Liver (tissue), 9 donors: ENCODE measurements around the gene CRAT. TPM values are rescaled to one million over a fixed set of nuclear protein-coding genes. Genes with fewer than 3 reads are reported as not detected.

Experiments used
- DNase-seq: peaks from one replicate; pipeline ENCODE4 v3.0.0-alpha.2; 2017; ENCODE audit warnings: low spot score
- H3K27ac ChIP-seq, 2 donors: one replicate each; pipeline ENCODE4 v1.7.0; 2013; ENCODE audit warnings: inconsistent platforms in 2 of 2, low read length in 2 of 2, control low read depth in 1 of 2, low read depth in 1 of 2, mild to moderate bottlenecking in 1 of 2
- H3K27me3 ChIP-seq, 4 donors: one replicate each; pipeline versions ENCODE4 v1.6.1 to v1.7.0; 2013; ENCODE audit warnings: low read length in 3 of 4, inconsistent platforms in 1 of 4, mild to moderate bottlenecking in 1 of 4, moderate library complexity in 1 of 4; ENCODE audit not compliant: control insufficient read depth in 4 of 4, insufficient read depth in 4 of 4
- H3K36me3 ChIP-seq, 4 donors: one replicate each; pipeline versions ENCODE4 v1.6.1 to v1.7.0; 2013; ENCODE audit warnings: low read length in 3 of 4, mild to moderate bottlenecking in 3 of 4, low read depth in 1 of 4, moderate library complexity in 1 of 4; ENCODE audit not compliant: control insufficient read depth in 4 of 4, insufficient read depth in 3 of 4
- H3K4me1 ChIP-seq, 4 donors: one replicate each; pipeline versions ENCODE4 v1.6.1 to v1.7.0; 2013; ENCODE audit warnings: low read length in 3 of 4, mild to moderate bottlenecking in 3 of 4, moderate library complexity in 1 of 4; ENCODE audit not compliant: control insufficient read depth in 4 of 4, insufficient read depth in 4 of 4
- H3K4me3 ChIP-seq, 3 donors: one replicate each; pipeline versions ENCODE4 v1.6.1 to v1.7.0; 2013; ENCODE audit warnings: low read length in 3 of 3, control low read depth in 1 of 3, low read depth in 1 of 3, mild to moderate bottlenecking in 1 of 3
- H3K9ac ChIP-seq, 2 donors: one replicate each; pipeline ENCODE4 v1.7.0; 2013; ENCODE audit warnings: low read length in 2 of 2, mild to moderate bottlenecking in 2 of 2, moderate library complexity in 2 of 2, control low read depth in 1 of 2, low read depth in 1 of 2
- H3K9me3 ChIP-seq, 4 donors: one replicate each; pipeline versions ENCODE4 v1.6.1 to v1.7.0; 2013; ENCODE audit warnings: low read length in 3 of 4; ENCODE audit not compliant: control insufficient read depth in 4 of 4
- ATF3 ChIP-seq: IDR thresholded peaks from 2 replicates; pipeline ENCODE4 v1.6.1; 2016; ENCODE audit warnings: antibody characterized with exemption
- CTCF ChIP-seq: fragments of 150-350 bp; IDR thresholded peaks from 2 replicates; pipeline ENCODE4 v1.5.1; 2017; ENCODE audit warnings: improper control_type of control experiment, low read depth, low read length; ENCODE audit not compliant: missing input control
- EGR1 ChIP-seq, 2 donors: IDR thresholded peaks; 2 replicates each; pipeline ENCODE4 v1.6.1; 2016 to 2018; ENCODE audit warnings: antibody characterized with exemption in 2 of 2, low read depth in 2 of 2
- FOXA1 ChIP-seq: IDR thresholded peaks from 2 replicates; pipeline ENCODE4 v1.6.1; 2016; ENCODE audit warnings: antibody characterized with exemption
- FOXA2 ChIP-seq: IDR thresholded peaks from 2 replicates; pipeline ENCODE4 v1.6.1; 2016; ENCODE audit warnings: antibody characterized with exemption
- HNF4A ChIP-seq, 2 donors: conservative IDR thresholded peaks; 2 replicates each; pipeline ENCODE4 v1.6.1; 2016; ENCODE audit warnings: antibody characterized with exemption in 2 of 2, mild to moderate bottlenecking in 2 of 2
- HNF4G ChIP-seq: IDR thresholded peaks from 2 replicates; pipeline ENCODE4 v1.6.1; 2016; ENCODE audit warnings: antibody characterized with exemption
- JUND ChIP-seq, 2 donors: IDR thresholded peaks; 2 replicates each; pipeline ENCODE4 v1.6.1; 2016; ENCODE audit warnings: antibody characterized with exemption in 2 of 2
- MAX ChIP-seq: IDR thresholded peaks from 2 replicates; pipeline ENCODE4 v1.6.1; 2016; ENCODE audit warnings: antibody characterized with exemption
- NR2F2 ChIP-seq: IDR thresholded peaks from 2 replicates; pipeline ENCODE4 v1.6.1; 2016; ENCODE audit warnings: antibody characterized with exemption
- RAD21 ChIP-seq, 2 donors: IDR thresholded peaks; 2 replicates each; pipeline ENCODE4 v1.6.1; 2016; ENCODE audit warnings: antibody characterized with exemption in 2 of 2, mild to moderate bottlenecking in 2 of 2
- REST ChIP-seq: IDR thresholded peaks from 2 replicates; pipeline ENCODE4 v1.6.1; 2016; ENCODE audit warnings: antibody characterized with exemption, mild to moderate bottlenecking
- RXRA ChIP-seq, 2 donors: IDR thresholded peaks; 2 replicates each; pipeline ENCODE4 v1.6.1; 2017 to 2018; ENCODE audit warnings: antibody characterized with exemption in 2 of 2, mild to moderate bottlenecking in 1 of 2
- SP1 ChIP-seq: IDR thresholded peaks from 2 replicates; pipeline ENCODE4 v1.6.1; 2018; ENCODE audit warnings: antibody characterized with exemption, mild to moderate bottlenecking
- TAF1 ChIP-seq: conservative IDR thresholded peaks from 2 replicates; pipeline ENCODE4 v1.6.1; 2016; ENCODE audit warnings: antibody characterized with exemption, mild to moderate bottlenecking
- YY1 ChIP-seq: IDR thresholded peaks from 2 replicates; pipeline ENCODE4 v1.6.1; 2016; ENCODE audit warnings: antibody characterized with exemption, mild to moderate bottlenecking
- ZBTB33 ChIP-seq: IDR thresholded peaks from 2 replicates; pipeline ENCODE4 v1.6.1; 2016; ENCODE audit warnings: antibody characterized with exemption
- WGBS: extraction: QIAGEN DNeasy Blood & Tissue Kit; methylation state at CpG from one replicate; pipeline ENCODE4 v1.1.7; 2013; 5-methylcytosine and 5-hydroxymethylcytosine counted together
- polyA plus RNA-seq, 2 donors: library from polyadenylated mRNA; stranded (reverse) in 1 of 2; unstranded in 1 of 2; fragments of 200-250 nt in 1 of 2; fragments of >200 nt in 1 of 2; fragmentation: Nextera tagmentation in 1 of 2; extraction: Ambion mirVana in 1 of 2; gene quantifications; one replicate each; pipeline versions ENCODE4 v1.2.1 to v1.2.3, GENCODE V29; 2013 to 2015
- total RNA-seq, 2 donors: library from RNA; depleted of rRNA; stranded (reverse); fragments of >200 nt; gene quantifications; one replicate each; pipeline ENCODE4 v1.2.3, GENCODE V29; 2014
- donor health status: healthy.
- donor health status: healthy.
- donor health status: healthy.
- donor health status: healthy.
- donor health status: healthy.

CRAT gene
- total and polyA plus RNA-seq, 4 donors = 33.8 to 121 (median 89.1) TPM

GRCh38 chr9:129053020-129053419 is 57.6 kb downstream of the CRAT start:
- Histone ChIP-seq H3K4me1 (peaks cover 0 to 11% (median 9%) of the 10 kb centered on the region in 4 donors), H3K36me3 (peaks cover 8 to 28% (median 18%) of the 10 kb centered on the region in 4 donors), H3K4me3 (no peak overlapping the region), H3K27ac (peak overlapping the region; percentile 3 to 25), H3K27me3 (no peaks in the 10 kb centered on the region), H3K9me3 (no peaks in the 10 kb centered on the region), H3K9ac (no peak overlapping the region)
- 82% methylated on average over 6 of the region's 6 CpGs for WGBS
- DNase-seq = no peak
- TF ChIP-seq NR2F2 (no peak), TAF1 (no peak), CTCF (no peak), RAD21 (IDR thresholded peaks at IDR 0.05) (no peak), SP1 (no peak), HNF4G (no peak), JUND (IDR thresholded peaks at IDR 0.05) (no peak), FOXA2 (no peak), RXRA (IDR thresholded peaks at IDR 0.05) (no peak), ZBTB33 (no peak), ATF3 (no peak), HNF4A (conservative IDR thresholded peaks at IDR 0.05) (no peak), FOXA1 (no peak), YY1 (no peak), EGR1 (IDR thresholded peaks at IDR 0.05; ENCODE audit: low read depth in 2 of 2) (no peak), REST (no peak), MAX (no peak)

- Histone ChIP-seq H3K27ac (peak overlapping the region; percentile 3 to 25), H3K36me3 (peaks cover 8 to 30% (median 19%) of the 10 kb centered on the region in 4 donors), H3K9ac (no peak overlapping the region), H3K4me3 (no peak overlapping the region), H3K27me3 (no peaks in the 10 kb centered on the region), H3K4me1 (peaks cover 0 to 11% (median 9%) of the 10 kb centered on the region in 4 donors), H3K9me3 (no peaks in the 10 kb centered on the region)
- 62% methylated on average over 8 of the region's 8 CpGs for WGBS
- DNase-seq = peak; percentile 40
- TF ChIP-seq SP1 = peak; percentile 49
- no peak for TF ChIP-seq CTCF
- TF ChIP-seq HNF4G = no peak
- peak; percentile 34 to 52 for TF ChIP-seq RXRA (IDR thresholded peaks at IDR 0.05)
- peak in 1 of 2 donors; percentile 47 for TF ChIP-seq HNF4A (conservative IDR thresholded peaks at IDR 0.05)
- TF ChIP-seq ZBTB33 = no peak
- no peak for TF ChIP-seq FOXA2
- TF ChIP-seq NR2F2 = no peak
- TF ChIP-seq YY1 = no peak
- no peak for TF ChIP-seq JUND (IDR thresholded peaks at IDR 0.05)
These were observed 58.0 kb downstream of the CRAT start for GRCh38 chr9:129052592-129052991.
